ENCODE data around the gene PDLIM7.
A peak's percentile ranks its signal among the peaks of the same experiment; 100 is the strongest.

PDLIM7 gene

DNA sequence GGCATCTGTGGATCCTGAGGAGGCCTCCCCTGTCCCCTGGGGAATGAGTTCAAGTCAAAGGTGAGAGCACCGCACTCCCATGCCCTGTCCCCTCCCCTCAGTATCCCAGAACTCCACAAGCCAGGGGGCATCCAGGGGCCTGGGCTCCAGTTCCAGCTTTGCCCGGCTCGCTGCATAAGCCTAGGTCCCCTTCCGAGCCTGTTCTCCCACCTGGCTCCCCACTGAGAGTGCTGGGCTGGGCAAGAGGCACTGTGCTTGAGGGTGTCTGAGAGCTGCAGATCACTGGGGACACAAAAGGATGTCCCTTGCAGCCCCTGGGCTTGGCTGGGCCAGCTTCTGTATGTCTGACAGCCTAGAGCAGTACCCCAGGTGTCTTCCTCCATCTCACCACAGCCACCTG is 7.7 kb upstream of the PDLIM7 start:
- DNase-seq, result no peak

DNA sequence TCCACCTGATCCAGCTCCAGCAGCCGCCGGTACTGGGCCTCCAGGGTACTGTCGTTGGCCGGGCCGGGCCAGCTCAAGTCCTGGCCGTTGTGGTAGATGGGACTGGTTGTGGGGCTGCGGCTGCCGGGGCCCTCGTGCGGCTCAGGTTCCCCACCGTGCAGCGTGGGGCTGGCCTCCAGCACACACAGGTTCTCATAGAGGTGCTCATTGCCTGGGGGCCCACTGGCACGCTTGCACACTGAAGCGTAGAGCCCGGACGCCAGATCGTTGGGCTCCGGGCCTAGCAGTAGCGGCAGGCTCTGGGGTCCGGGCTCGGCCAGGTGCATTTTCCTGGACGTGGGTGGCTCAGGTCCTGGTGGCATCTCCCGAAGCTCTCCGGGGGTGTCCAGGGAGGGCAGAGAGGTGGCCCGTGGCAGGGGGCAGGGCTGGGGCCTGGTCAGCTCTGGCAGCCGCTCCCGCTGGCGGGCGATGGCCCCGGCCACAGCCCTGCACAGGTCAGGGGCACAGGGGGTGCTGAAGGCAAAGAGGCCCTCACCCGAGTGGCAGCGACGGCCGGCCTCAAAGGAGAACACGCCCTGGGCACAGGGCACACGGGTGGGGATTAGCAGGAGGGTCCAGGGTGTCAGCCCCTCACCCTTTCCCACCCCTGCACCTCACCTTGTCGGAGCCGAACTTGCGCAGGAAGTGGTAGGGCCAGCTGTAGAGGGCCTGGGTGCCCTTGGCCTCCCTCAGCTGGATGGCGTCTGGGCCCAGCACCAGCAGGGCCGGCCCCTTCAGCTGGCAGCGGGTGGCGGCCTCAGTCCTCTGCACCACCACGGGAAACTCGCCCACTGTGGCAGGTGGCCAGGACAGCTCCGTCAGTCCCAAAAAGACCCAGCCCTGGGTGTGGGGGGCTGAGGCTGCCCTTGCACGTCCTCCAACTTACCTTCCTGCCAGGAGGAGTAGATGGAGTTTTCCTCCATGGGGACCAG is 7.0 kb upstream of the PDLIM7 start:
- no peak for DNase-seq

DNA sequence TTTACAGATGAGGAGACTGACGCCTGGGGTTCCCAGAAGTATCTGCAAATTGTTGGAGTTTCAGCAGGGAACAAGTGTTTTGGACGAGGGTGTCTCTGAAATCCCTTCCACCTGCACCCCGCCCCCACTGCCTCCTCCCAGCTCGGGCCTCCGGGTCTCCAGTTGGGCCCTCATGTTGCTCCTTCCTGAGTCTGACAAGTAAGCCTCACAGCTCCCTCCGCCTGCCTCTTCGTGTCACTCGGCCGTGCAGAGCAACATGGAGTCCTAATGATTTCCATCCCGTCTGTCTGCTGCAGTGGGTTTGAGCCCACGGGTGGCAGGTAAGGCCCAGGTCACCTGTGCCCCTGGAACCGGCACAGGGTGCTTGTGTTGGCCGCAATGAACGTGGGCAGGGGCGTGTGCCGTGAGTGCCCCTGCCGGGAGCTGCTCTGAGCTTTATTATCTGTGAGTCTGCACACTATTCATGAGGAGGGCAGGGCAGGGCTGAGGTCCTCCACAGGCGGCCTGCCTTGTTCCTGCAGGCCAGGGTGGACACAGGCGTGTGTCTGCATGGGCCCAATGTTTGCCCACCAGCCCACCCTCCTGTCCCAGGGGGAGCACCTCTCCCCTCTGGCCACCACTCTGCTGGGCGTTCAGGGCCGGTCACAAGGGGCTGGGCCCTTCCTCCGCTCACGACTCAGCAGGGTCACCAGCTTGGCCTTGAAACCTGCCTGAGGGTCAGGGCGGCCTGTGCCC is 6.1 kb upstream of the PDLIM7 start:
- no peak for DNase-seq

DNA sequence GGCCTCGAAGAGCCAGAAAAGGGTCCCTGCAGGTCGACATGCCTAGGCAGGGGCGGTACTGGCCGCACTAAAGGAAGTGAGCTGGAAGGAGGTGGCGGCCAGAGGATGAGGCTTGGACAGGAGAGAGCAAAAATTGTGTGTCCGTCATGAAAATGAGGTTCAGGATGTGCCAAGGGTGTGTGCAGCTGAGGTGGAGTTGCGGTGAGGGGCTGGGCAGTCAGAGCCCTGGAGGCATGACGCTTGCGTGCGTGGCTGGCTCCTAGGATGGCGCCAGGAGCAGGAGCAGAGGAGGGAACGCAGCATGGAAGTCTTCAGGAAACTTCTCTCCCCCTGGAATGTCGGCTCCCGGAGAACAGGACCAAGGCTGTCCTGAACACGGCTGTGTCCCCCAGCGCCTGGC is 5.5 kb upstream of the PDLIM7 start:
- no peak for DNase-seq

DNA sequence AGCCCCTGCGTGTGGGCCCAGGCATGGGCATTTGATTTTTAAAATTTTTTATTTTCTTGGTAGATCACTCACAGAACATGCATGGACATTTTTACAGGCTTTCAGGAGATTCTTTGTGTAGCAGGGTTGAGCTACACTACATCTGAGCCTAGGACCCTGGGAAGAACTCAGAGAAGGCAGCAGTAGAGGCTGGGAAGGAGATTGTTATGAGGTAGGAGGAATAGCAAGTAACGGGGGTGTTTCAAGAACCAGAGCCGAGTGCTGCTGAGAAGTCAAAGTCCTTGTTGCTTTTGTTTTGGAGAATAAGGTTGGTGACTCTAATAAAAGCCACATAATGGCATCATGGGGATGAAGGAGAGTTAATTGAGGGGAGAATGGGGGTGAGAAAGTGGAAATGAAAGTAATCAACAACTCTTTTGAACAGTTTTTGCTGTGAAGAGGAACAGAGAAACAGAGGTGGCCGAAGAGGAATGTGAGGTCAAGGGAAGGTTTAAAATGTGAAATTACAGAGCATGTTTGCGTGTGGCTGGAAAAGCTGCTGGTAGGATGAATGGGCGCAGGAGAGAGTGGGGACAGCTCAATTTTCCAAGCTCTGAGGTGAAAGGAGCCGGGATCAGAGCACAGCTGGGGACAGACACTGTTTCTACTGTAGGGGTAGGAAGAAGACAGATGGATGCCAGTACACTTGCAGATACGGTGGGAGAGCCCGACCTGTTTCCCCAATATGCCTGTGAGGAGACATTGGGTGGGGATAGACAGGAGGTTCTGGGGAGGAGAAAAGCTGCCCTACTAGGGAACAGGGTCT is 4.7 kb upstream of the PDLIM7 start:
- DNase-seq, result no peak

DNA sequence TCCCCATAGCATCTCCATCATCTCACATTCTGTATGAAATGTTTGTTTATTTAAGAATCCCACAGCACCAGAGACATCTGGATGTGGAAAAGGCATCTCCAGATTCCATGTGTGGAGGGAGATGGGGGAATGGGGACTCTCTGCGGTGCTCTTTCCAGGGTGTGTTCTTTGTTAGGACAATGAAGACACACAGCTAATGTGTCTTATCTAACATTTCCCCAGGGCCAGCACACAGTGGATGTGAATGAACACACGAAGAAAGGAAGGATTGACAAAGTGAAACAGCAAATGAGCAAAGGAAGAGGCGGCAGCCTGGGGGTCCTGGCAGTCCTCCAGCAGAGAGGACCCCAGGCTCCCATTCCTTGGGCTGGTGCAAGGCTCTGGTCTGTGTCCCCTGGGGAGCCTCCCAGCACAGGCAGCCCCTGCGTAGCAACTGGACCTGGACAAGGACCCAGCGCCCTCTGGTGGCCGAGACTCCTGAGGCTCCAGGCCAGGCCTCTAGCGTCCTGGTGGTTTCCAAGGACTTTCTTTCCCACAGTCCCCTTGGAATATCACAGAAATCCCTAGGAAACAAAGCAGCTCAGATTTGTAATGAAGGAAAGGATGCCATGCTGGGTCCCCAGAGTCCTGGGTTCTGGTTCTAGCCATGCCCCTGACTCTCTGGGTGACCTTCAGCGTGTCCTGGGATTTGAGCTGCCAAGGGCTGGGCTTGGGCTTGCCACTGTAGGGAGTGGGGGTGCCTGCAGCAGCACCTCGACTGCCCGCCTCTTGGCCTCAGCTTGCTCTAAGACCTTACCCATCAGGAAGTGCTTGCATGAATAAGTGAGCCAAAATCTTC is 3.5 kb upstream of the PDLIM7 start:
- DNase-seq, result no peak

DNA sequence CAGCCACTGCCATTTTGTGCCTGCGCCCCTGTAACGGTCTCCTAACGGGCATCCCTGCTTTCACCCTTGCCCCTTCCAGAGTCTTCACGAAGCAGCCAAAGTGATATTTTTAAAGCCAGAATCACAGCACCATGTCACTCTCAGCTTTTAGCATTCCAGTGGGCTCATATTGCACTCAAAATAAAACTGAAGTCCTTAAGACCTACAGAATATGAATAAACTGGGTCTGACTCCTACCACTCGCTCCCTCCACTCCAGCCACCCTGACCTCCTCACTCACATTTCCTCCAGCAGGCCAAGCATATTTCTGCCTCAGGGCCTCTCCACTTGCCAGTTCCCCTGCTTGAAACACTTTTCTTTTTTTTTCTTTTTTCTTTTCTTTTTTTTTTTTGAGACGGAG is 2.4 kb upstream of the PDLIM7 start:
- DNase-seq, result no peak

DNA sequence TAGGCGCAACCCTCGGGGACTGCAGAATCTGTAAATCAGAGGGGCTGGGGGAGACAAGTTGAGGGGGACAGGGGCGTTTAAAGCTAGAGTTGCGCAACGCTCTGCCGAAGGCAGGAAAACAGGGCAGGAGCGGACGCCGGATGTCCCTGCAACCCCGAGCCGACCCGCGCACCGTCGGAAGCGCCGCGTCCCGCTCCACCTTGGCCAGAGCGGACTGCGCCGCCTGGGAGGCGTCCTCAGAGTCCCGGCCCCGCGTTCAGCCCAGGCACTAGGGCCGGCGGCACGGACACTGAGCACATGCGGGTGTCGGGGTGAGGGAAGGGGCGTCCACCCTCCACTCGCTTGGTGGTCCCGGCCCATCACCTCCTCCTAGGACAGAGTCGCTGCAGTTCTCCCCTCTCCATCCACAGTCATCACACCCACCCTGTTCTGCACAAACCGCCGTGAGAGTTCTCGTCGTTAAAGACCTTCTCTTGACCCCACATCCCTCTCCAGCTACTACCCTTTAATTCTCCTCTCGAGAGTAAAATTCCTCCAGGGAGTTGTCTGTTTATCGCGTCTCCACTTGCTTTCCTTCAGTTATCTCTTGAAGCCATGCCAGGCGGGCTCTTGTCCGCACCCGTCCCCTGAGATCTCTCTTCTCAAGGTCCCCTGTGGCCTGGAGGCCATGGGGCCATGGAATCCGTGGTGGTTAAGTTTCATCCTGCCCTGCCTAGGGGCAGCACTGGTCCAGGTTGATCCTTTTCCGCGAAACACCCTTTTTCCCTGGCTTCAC is 796 bp upstream of the PDLIM7 start:
- no peak for DNase-seq

DNA sequence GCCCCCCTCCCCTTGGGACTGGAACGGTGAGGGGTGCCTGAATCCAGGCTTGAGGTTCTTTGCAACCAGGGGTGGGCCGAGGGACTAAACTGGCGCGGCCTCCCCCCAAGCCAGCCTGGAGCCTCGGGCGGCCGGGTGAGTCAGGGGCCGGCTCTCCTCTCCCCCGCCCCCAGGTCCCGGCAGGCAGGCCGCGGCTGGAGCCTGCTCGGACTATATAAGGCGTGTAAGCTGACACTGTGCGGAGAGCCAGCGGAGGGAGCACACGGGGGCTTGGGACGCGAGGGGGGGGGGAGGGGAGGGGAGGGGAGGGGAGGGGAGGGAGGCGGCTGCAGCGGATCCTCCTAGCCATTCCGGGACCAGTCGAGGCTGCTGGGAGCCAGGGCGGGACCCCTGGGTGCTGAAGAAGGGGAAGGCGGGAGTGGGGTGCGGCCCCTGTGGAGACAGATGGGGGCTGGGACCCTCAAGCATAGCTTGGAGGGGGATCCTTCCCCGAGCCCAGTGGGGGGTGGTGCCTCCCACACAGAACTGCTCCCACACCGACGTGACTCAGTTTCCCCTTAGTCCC is 595 bp downstream of the PDLIM7 start:
- no peak for DNase-seq

DNA sequence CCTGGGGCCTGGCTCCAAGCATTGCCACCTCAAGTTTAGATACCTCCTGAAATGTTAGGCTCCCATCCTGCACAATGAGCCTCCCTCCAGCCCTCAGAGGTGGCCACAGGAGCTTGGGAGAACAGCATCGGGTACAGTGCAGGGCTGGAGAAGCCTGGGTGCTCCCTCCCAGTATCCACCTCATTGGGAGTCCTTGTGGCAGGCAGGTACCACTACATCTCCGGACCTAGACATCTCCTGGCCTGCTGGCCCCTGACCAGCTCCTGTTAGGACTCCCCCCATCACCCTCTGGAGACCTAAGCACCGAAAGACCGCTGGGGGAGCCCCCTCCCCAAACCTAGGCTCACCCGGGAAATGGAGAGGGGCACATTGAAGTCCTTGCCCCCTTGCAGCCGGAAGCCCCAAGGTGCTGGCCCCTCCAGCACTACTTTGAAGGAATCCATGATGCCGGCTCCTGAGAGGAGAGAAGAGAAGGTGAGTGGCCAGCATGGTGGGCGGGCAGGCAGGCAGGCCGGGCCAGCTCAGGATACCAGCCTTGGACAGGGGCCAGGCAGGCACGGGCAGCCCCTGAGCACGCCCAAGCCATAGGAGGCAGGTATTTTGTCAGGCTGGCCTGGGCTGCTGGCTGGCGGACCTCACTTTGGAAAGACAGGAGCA is 1.2 kb downstream of the PDLIM7 start:
- no peak for DNase-seq

DNA sequence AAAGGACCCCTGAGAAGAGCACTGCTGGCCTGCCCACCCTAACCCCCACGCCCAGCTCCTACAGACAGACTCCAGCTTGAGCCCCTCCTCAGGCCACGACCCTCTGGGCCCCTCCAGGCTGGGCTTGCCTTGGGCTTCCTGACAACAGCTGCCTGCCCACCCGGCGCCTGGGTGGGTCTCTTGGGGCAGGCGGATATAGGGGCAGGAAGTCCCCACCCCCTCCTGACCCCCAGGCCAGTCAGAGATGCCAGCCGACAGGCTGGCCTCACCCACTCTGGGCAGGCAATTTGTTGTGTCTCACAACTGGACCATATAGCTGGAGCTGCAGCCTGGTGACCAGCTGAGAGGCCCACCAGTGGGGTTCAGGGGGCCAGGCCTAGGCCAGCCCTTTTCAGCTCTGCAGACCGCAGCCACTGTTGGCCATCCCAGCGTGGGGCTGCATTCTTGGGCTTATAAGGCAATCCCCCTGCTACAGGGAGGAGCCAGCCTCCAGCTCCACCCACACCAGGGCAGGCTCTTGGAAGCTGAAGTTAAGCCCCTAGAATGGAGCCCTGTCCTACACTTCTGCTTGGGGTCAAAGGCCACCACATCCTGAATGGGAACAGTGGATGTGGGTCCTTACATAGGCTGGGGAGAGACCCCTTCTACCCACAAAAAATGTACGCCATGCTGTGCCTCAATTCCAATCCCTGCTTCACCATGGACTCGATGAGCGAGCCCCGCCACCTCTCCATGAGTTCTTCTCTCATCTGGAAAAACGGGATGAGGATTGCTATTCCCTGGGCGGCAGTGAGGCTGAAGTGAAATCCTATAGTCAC is 2.0 kb downstream of the PDLIM7 start:
- DNase-seq, result no peak

DNA sequence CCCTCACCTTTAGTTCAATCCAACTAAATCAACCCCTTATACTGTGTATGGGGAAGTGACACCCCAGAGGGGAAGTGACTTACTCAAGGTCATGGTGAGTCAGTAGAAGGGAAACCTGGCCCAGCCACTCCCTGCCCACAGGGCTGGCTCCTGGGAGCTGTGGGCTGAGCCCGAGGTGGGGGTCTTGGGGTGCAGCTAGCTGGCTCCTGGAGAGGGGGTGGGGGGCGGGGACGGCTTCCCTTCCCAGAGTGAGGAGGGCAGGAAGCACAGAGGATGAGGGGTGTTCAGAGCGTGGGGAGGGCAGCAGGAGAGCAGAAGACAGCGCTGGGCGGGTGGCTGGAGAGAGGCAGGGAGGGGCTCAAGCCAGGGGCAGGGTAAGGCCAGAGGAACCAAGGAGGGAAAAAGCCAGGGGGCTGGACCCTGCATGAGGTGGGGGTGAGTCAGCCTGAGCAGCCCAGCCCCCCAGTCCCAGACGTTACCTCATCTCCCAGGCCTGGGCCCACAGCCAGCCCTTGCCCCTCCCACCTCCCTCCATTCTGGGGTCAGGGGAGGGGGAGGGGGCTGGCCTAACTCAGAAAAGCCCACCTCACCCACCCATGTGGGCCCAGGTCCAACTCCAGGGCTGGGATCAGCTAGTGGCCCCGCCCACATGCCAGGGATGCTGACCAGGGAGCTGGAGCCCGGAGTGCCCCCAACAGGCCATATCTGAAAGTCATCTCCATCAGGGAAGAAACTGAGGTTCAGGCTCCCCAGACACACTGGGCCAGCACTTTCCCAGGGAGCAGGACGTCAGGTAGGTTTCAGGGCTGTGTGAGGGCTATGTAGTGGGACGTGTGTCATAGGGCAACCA is 2.8 kb downstream of the PDLIM7 start:
- peak; percentile 45 for DNase-seq

DNA sequence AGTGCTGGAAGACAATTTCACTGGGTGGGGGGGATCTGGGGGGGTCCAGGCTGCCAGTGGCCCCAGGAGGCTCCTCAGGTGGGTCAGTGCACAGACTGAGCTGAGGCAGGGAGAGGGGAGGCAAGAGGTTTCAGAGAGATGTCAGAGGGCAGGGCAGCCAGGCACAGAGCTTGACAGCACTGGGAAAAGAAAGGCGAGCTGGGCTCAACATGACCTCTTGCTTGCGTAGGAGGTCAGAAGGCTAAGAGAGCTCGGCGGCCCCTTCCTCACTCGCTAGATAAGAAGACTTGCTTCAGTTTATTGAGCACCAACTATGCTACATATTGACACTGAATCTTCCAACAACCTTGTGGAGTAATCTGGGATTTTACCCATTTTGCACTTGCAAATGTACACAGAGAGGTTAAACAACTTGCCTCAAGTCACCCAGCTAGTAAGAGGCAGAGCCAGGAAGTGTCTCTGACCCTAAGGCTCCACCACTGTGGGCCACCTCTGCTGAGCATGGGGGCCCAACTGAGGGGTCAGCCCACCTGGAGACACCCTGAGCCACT is 3.5 kb downstream of the PDLIM7 start:
- DNase-seq, result no peak

DNA sequence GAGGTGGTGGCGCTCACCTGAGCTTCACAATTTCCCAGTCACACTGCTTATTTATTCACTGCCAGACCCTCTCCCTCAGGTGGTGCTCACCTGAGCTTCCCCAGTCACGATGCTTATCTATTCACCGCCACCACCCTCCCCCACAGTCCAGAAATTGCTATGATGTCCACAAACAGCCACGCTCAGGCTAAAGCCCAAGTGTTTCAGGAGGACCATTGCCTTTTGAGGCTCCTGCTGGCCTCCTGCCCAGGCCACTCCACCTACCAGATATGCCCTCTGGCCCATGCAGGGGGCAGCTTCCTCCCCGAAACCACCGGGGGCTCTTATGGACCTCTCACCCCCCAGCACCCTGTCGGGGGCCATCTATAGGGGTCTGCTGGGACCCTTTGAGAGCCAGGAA is 4.6 kb downstream of the PDLIM7 start:
- DNase-seq, result no peak

DNA sequence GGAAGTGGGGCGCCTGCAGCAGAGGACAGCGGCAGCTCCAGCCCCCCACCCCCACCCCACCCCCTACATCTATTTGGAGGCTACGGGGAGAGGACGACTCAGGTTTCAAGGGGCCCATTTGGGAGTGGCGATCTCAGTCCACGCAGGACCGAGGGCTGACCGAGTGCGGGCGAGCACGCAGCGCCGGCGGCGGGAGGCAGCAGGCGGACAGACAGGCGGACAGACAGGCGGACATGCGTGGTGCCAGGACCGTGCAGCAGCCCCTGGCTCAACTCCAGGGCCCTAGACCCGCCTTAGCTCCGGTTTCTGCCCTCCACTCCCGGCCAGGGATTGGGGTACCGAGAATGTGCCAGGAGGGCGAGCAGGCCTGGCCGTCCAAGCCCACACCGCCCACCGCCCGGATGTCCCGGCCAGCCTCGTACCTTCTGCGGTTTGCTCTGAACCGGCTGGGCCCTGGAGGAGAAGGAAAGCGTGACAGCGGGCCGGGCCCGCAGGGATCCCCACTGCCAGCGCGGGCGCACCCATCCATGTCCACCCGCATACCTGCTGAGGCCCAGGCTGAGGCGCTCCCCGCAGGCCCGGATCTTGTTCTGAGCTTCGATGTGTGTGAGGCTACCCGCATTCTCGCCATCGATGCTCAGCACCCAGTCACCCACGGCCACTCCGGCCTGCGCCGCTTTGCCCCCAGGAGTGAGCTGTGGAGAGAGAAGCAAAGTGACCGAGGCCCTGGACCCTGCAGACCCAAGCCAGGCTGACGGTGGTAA is 5.2 kb downstream of the PDLIM7 start:
- DNase-seq, result no peak

DNA sequence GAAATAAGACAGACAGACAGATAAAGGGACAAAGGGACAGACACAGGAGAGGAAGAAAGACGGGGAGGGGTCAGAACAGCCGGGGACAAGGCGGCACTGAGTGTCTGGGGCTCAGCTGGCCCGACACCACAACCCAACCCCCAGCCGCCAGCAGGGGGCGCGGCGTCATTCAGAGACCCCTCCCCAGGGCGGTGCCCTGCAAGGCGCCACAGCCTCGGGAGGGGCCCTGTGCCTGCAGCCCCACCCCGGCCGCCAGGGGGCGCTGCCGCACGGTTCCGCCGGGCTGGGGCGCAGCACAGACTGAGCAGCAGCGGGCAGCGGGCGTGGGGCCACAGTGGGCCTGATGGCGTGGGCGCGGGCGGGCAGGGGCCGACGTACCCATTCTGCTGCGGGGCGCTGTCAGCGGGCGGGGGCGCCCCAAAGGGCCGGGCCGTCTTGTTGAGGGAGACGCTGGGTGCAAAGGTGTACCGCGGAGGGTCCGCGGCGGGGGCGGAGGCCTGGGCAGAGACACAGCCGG is 5.9 kb downstream of the PDLIM7 start:
- no peak for DNase-seq

DNA sequence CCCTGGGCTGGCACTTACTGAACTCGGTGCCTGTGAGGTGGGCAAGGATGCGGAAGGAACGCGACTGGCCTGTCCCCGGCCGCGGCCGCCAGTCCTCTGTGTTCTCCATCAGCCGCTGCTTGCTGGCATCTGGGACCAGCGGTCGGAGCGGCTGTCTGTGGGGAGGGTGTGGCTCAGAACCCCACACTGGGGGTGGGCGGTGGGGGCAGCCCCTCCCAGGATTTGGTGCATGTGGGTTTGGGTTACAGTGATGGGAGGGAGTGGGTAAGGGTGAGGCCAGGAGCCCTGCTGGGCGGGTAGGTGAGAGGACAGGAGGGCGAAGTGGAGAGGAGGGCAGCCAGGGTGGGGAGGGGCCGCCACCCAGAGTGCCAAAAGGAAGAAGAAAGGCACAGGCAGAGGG is 6.4 kb downstream of the PDLIM7 start:
- DNase-seq, result no peak
